GM18909 (cell line): Measurements from ENCODE around the gene RAD17.
"Not testable (repeated sequence)": the region's sequence is repeated elsewhere in the genome, so short reads cannot be mapped to it uniquely, and the experiment has no call there.

Source experiments
- ATAC-seq: cut with Tn5 transposase; IDR thresholded peaks from one replicate; pipeline ENCODE4 v1.9.1; 2021; ENCODE audit warnings: mild to moderate bottlenecking; ENCODE audit not compliant: unreplicated experiment, poor library complexity

The RAD17 gene

GRCh38 chr5:69372394-69372793 is 2.8 kb downstream of the RAD17 start:
- ATAC-seq, result no peak

DNA sequence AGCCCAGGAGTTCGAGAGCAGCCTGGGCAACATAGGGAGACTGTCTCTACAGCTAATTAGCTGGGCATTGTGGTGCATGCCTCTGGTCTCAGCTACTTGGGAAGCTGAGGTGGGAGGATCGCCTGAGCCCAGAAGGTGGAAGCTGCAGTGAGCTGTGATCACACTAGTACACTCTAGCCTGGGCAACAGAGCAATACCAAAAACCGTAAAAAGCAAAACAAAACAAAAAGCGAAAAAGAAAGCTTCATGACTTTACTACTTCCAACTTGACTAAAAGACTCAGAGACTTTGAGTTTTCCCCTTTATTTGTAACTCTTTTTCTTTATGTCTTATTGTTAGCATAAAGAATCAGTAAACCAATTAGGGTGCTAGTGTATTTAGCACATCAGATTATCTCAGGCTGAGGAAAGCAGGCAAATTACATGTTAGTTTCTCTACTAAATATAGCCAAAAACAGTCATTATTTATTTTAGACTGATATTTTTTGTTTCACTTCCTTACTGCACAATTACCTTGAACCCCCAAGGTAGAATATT is 5.4 kb downstream of the RAD17 start:
- ATAC-seq, result peak; percentile 82

DNA sequence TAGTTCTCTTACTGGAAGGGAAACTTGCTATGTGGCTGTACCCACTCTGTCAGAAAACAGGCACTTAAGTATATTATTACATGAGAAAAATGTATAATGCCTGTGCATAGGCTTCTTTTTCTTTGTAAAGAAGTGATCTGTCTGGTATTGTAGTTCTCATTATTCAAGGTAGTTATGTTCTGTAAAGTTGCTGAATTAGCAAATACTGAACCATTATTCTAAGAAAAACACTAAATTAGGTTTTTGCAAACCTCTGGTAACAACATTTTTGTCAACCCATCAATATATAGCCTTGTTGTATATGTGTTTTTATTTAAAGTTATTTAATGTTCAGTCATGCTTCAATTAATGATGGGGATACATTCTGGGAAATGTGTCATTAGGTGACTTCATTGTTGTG is 8.8 kb downstream of the RAD17 start:
- ATAC-seq, result no peak

DNA sequence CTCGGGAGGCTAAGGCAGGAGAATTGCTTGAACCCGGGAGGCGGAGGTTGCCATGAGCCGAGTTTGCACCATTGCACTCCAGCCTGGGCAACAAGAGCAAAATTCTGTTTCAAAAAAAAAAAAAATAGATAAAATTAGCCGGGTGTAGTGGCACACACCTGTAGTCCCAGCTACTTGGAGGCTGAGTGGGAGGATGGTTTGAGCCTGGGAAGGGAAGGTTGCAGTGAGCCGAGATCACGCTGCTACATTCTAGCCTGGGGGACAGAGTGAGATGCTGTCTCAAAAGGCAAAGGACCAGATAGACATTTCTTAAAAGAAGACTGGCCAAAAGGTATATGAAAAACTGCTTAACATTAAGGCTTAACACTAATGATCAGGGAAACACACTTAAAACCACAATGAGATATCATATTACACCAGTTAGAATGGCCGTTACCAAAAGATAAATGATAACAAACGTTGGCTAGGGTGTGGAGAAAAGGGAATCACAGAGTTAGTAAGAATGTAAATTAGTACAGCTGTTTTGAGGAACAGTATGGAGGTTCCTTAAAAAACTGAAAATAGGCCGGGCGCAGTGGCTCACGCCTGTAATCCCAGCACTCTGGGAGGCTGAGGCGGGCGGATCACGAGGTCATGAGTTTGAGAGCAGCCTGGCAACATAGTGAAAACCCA is 35.2 kb downstream of the RAD17 start:
- ATAC-seq, result no peak

DNA sequence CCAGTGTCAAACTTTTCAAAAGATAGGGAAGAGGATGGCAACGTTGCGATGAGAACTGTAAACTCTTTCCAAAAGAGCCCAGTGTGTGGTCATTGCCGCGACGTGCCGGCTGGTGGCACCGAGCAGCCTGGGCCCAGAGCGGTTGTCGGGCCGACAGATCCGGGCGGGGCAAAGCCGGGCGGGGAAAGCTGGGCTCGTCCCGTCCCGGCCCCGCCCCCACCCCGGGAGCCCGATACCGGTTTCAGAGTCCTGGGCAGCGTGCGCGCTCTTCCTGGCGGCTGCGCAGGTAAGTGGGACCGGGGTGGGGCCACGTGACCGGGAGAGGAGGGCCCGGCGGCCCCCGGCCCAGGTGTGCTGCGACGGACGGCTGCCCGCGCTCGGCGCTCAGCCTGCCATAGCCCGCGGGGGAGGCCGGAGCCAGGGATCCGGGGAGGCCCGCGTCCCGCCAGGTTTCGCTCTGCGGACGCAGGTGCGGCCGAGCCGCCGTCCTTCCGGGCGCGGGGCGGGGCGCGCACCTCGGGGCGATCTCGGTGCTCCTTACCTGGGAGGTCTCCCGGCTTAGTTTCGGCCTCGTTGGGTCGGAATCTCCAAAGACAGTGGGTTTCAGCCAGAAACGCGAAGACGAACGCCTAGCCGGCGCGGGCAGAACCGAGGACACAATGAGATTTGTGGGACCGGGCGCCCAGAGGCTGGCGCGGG is 45.4 kb downstream of the RAD17 start, which contains the start of gene MARVELD2:
MARVELD2 (plus strand) TSS at position 232 of the 699 bp plus-strand sequence. CDS start 4,270 bp downstream, outside the sequence.
- peak; percentile 81 for ATAC-seq

- ATAC-seq, result peak; percentile 4
Measured at GRCh38 chr5:69415584-69415958, 46.0 kb downstream of the RAD17 start.

- ATAC-seq, result no peak
Measured at GRCh38 chr5:69416180-69416579, 46.6 kb downstream of the RAD17 start.

DNA sequence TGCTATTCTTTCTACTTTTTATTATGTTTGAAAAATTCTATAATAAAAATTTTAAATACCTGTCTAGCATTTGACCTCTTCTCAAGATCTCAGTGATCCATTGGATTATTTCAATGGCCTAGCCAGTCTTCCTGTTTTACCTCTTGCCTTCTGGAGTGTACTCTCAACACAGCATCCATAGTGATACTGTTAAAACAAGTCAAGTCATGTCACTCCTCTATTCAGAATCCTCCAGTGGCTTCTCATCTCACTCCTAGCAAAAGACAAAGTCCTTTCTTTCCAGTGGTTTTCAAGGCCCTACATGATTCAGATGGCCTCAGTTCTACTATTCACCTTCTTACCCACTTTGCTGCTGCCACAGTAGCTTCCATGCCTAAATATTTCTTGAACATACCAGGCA is 47.1 kb downstream of the RAD17 start:
- ATAC-seq, result no peak

DNA sequence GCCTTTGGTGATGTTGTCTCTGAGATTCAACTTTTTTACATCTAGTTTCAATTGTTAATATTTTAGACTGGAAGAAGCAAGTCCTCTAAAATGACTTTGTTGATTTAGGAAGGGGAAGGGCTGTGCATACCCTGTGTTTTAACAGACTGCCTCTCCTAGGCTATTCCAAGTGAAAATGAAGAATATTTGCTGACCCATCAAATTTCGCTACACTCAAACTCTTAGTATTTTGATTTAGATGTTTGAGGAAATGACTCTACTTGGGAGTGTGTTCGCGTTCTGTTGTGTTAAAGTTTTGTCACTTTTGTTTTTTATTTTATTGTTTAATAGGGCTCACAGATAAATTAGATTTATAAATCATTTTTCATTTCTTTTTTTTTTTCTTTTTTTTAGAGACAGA is 48.9 kb downstream of the RAD17 start:
- no peak for ATAC-seq

- ATAC-seq, result no peak
Measured at GRCh38 chr5:69431424-69432303, 62.0 kb downstream of the RAD17 start.

GRCh38 chr5:69432412-69433206 is 63.0 kb downstream of the RAD17 start:
- ATAC-seq, result no peak

GRCh38 chr5:69435276-69435884 is 65.8 kb downstream of the RAD17 start:
- not testable (repeated sequence) for ATAC-seq

DNA sequence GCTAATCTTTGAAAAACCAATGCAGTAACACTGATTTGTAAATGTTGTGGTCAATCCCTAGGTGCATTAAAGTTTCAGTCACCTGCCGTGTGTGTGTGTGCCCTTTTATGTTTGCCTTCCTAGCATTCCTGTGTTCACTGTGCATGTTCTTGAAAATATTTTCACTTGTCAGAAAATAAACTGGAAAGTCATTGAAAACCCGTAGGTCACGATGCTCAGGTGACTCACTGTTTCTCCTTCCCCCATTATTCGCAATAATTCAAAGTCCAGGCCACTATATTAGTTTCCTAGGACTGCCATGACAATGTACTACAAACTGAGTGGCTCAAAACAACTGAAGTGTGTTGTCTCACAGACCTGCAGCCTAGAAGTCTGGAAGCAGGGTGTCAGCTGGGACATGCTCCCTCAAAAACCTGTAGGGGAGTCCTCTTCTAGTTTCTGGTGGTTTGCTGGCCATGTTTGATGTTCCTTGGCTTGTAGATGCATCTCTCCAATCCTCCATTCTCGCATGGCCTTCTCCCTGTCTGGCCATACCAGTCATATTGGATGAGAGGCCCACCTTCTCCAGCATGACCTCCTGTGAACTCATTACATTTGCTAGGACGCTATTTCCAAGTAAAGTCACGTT is 74.6 kb downstream of the RAD17 start:
- ATAC-seq, result no peak

GRCh38 chr5:69449511-69449910 is 79.9 kb downstream of the RAD17 start:
- ATAC-seq, result no peak

DNA sequence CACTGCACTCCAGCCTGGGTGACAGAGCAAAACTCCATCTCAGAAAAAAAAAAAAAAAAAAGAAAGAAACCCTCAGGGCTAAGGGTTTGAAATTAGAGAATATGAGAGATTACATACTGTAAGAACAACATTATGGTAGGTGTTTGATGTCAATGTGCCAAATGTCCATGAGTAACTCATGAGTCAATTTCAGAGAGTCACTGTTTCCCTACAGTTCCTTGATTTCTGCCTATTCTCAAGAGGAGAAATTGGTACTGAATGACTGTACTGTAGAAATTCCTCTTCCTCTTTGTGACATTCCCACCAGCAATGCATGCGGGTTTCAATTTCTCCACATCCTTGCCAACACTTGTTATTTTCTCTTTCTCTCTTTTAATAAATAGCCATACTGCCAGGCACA is 80.5 kb downstream of the RAD17 start:
- ATAC-seq, result no peak

GRCh38 chr5:69450527-69450926 is 80.9 kb downstream of the RAD17 start:
- ATAC-seq, result not testable (repeated sequence)

DNA sequence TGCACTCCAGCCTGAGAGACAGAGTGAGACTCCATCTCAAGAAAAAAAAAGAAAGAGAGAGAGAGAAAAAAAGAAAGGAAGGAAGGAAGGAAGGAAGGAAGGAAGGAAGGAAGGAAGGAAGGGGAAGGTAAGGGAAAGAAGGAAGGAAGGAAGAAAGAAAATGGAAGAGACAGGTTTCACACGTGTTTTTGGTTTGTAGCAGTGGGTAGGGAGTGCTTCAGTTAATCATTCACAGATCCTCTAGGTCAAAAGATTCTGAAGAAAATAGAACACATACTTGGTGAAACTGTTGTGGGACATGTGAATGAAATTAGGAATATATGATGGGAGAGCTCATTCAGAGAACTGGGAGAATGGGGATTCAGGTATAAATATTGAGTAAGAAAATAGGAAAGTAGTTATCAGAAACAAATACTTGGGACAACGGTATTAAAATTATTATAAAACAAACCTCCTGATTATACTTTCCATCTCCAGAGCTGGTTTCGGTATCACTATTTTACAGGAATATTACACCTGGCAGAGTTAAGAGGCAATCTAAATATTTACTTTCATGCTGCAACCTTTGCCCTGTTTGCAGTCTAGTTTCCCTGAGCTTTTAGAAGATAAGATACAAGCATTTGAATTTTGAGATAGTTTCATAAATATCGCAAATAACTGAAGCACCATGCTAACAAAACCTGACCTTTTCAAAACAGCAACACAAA is 82.5 kb downstream of the RAD17 start:
- no peak for ATAC-seq

GRCh38 chr5:69453487-69453886 is 83.9 kb downstream of the RAD17 start:
- not testable (repeated sequence) for ATAC-seq
